ENCODE results near the gene ZNF362.

GRCh38 chr1:33296824-33297223 is 40.5 kb downstream of the ZNF362 start:
- TF ChIP-seq SUZ12 (IDR thresholded peaks at IDR 0.05; ENCODE audit: extremely low read depth, insufficient read depth, insufficient read length) = no peak
- TF ChIP-seq YY1 (IDR thresholded peaks at IDR 0.05; ENCODE audit: insufficient read depth, insufficient read length) = no peak
- no peak for TF ChIP-seq ZNF274 (IDR thresholded peaks at IDR 0.05; ENCODE audit: low read depth, low read length)

Data from NT2/D1 (cell line).